Left renal cortex interstitium (tissue), 4 donors: ENCODE measurements around the gene CAPN8. TPM values are rescaled to one million over a fixed set of nuclear protein-coding genes. Genes with fewer than 3 reads are reported as not detected.

Experiments
- polyA plus RNA-seq, 4 donors: library from polyadenylated mRNA; unstranded; fragments of 120-200 nt; gene quantifications; one replicate each; pipeline ENCODE4 v1.2.1, GENCODE V29; 2013; ENCODE audit not compliant: insufficient read length in 4 of 4

CAPN8 gene
- polyA plus RNA-seq, 4 donors, result 1.3 to 4.8 (median 2.4) TPM

Other genes starting within 250 kb of the CAPN8 start
- gene CAPN2, start 46.8 kb upstream of the CAPN8 start, polyA plus RNA-seq, result 100 to 1,000 TPM; 182 to 211 (median 191) TPM
- 10 to 100 TPM; 42.7 to 59.3 (median 50.9) TPM for gene TP53BP2, start 180.2 kb upstream of the CAPN8 start, polyA plus RNA-seq